Mesothelial cell of epicardium (in vitro differentiated cells): ENCODE measurements around the gene DPY19L3. TPM values are rescaled to one million over a fixed set of nuclear protein-coding genes. Genes with fewer than 3 reads are reported as not detected.
"Not testable (repeated sequence)": the region's sequence is repeated elsewhere in the genome, so short reads cannot be mapped to it uniquely, and the experiment has no call there.

Experiments
- DNase-seq, 2 experiments: peaks; one replicate each; pipeline ENCODE4 v3.0.0; 2021; ENCODE audit warnings: low spot score in 2 of 2; ENCODE audit not compliant: unreplicated experiment in 2 of 2
- H3K27ac Mint-ChIP-seq: 2 replicates; pipeline ENCODE4 v1.8.0; 2021; ENCODE audit warnings: mixed read lengths
- H3K27me3 Mint-ChIP-seq: 2 replicates; pipeline ENCODE4 v1.8.0; 2021; ENCODE audit warnings: low read depth, mixed read lengths
- H3K36me3 Mint-ChIP-seq: 2 replicates; pipeline ENCODE4 v1.8.0; 2021; ENCODE audit warnings: mixed read lengths
- H3K4me1 Mint-ChIP-seq: 2 replicates; pipeline ENCODE4 v1.8.0; 2021; ENCODE audit warnings: mixed read lengths
- H3K4me3 Mint-ChIP-seq: 2 replicates; pipeline ENCODE4 v1.8.0; 2021; ENCODE audit warnings: mild to moderate bottlenecking, moderate library complexity, mixed read lengths
- H3K9me3 Mint-ChIP-seq: 2 replicates; pipeline ENCODE4 v1.8.0; 2021; ENCODE audit warnings: mixed read lengths
- CTCF ChIP-seq: fragments of 200-600 bp; sonication (generic); IDR thresholded peaks from one replicate; pipeline ENCODE4 v1.5.0; 2021; ENCODE audit warnings: antibody characterized with exemption; ENCODE audit not compliant: unreplicated experiment
- total RNA-seq: library from RNA; stranded (reverse); gene quantifications from 3 replicates; pipeline ENCODE4 v1.2.1, GENCODE V29; 2021

Gene DPY19L3
- total RNA-seq, 1 donor from 2014 or later = 111 TPM

- peaks cover 7% of the 10 kb centered on the region for H3K4me1 Mint-ChIP-seq
- H3K36me3 Mint-ChIP-seq = peaks cover 47% of the 10 kb centered on the region
- DNase-seq = no peak
Observed at GRCh38 chr19:32368787-32369186, 36.8 kb upstream of the DPY19L3 start.

GRCh38 chr19:32372726-32373517, 32.6 kb upstream of the DPY19L3 start:
- DNase-seq = no peak
- Mint-ChIP-seq H3K27me3 (no peaks in the 10 kb centered on the region), H3K4me1 (peaks cover 13% of the 10 kb centered on the region), H3K36me3 (peaks cover 28% of the 10 kb centered on the region), H3K27ac (peak overlapping the region; percentile 50), H3K4me3 (no peak overlapping the region), H3K9me3 (peaks cover 10% of the 10 kb centered on the region)
- TF ChIP-seq CTCF = no peak

More at GRCh38 chr19:32368787-32369186, 36.8 kb upstream of the DPY19L3 start:
- Mint-ChIP-seq H3K27ac (no peak overlapping the region), H3K9me3 (peaks cover 4% of the 10 kb centered on the region), H3K4me3 (no peak overlapping the region), H3K27me3 (no peaks in the 10 kb centered on the region)
- TF ChIP-seq CTCF = no peak

- Mint-ChIP-seq H3K4me3 (no peak overlapping the region), H3K4me1 (peaks cover 13% of the 10 kb centered on the region), H3K9me3 (peaks cover 10% of the 10 kb centered on the region), H3K27ac (peak overlapping the region; percentile 50), H3K27me3 (no peaks in the 10 kb centered on the region), H3K36me3 (peaks cover 26% of the 10 kb centered on the region)
- DNase-seq = no peak
- TF ChIP-seq CTCF = no peak
Observed at GRCh38 chr19:32373585-32374295, 31.8 kb upstream of the DPY19L3 start.

GRCh38 chr19:32374362-32374761, 31.2 kb upstream of the DPY19L3 start:
- not testable (repeated sequence) for H3K4me3 Mint-ChIP-seq
- H3K27ac Mint-ChIP-seq = peak overlapping the region; percentile 50

GRCh38 chr19:32377088-32377487, 28.5 kb upstream of the DPY19L3 start:
- H3K27me3 Mint-ChIP-seq, H3K9me3 Mint-ChIP-seq, H3K27ac Mint-ChIP-seq, DNase-seq, H3K4me3 Mint-ChIP-seq: not testable (repeated sequence)
- Mint-ChIP-seq H3K4me1 (peaks cover 13% of the 10 kb centered on the region), H3K36me3 (peaks cover 24% of the 10 kb centered on the region)

More at GRCh38 chr19:32374362-32374761, 31.2 kb upstream of the DPY19L3 start:
- peaks cover 26% of the 10 kb centered on the region for H3K36me3 Mint-ChIP-seq
- not testable (repeated sequence) for H3K9me3 Mint-ChIP-seq, H3K27me3 Mint-ChIP-seq, DNase-seq
- peaks cover 13% of the 10 kb centered on the region for H3K4me1 Mint-ChIP-seq

GRCh38 chr19:32380269-32380668, 25.3 kb upstream of the DPY19L3 start:
- H3K27me3 Mint-ChIP-seq = no peaks in the 10 kb centered on the region
- no peak overlapping the region for H3K27ac Mint-ChIP-seq
- H3K36me3 Mint-ChIP-seq = peaks cover 25% of the 10 kb centered on the region
- H3K9me3 Mint-ChIP-seq = peaks cover 6% of the 10 kb centered on the region
- no peak for TF ChIP-seq CTCF
- no peak for DNase-seq
- H3K4me1 Mint-ChIP-seq = no peaks in the 10 kb centered on the region
- no peak overlapping the region for H3K4me3 Mint-ChIP-seq
